Activated T-cell treated with anti-CD3 and anti-CD28 coated beads, Interleukin-2, amount 50 U/mL, for 24 hours (primary cell): ENCODE data around the gene MAP4K3.
"Not testable (repeated sequence)": the region's sequence is repeated elsewhere in the genome, so short reads cannot be mapped to it uniquely, and the experiment has no call there.

Experiments
- DNase-seq: peaks from one replicate; pipeline ENCODE4 v3.0.0-alpha.2; 2020
- H3K27ac Mint-ChIP-seq: 2 replicates; pipeline ENCODE4 v1.8.0; 2020; ENCODE audit warnings: mild to moderate bottlenecking, mixed read lengths
- H3K27me3 Mint-ChIP-seq: 2 replicates; pipeline ENCODE4 v1.8.0; 2020; ENCODE audit warnings: mixed read lengths
- H3K36me3 Mint-ChIP-seq: 2 replicates; pipeline ENCODE4 v1.8.0; 2020; ENCODE audit warnings: low read depth, mixed read lengths
- H3K4me1 Mint-ChIP-seq: 2 replicates; pipeline ENCODE4 v1.8.0; 2020; ENCODE audit warnings: low read depth, mixed read lengths
- H3K4me3 Mint-ChIP-seq: 2 replicates; pipeline ENCODE4 v1.8.0; 2020; ENCODE audit warnings: mild to moderate bottlenecking, moderate library complexity, mixed read lengths
- H3K9me3 Mint-ChIP-seq: 2 replicates; pipeline ENCODE4 v1.8.0; 2020; ENCODE audit warnings: mixed read lengths

Gene MAP4K3

DNA sequence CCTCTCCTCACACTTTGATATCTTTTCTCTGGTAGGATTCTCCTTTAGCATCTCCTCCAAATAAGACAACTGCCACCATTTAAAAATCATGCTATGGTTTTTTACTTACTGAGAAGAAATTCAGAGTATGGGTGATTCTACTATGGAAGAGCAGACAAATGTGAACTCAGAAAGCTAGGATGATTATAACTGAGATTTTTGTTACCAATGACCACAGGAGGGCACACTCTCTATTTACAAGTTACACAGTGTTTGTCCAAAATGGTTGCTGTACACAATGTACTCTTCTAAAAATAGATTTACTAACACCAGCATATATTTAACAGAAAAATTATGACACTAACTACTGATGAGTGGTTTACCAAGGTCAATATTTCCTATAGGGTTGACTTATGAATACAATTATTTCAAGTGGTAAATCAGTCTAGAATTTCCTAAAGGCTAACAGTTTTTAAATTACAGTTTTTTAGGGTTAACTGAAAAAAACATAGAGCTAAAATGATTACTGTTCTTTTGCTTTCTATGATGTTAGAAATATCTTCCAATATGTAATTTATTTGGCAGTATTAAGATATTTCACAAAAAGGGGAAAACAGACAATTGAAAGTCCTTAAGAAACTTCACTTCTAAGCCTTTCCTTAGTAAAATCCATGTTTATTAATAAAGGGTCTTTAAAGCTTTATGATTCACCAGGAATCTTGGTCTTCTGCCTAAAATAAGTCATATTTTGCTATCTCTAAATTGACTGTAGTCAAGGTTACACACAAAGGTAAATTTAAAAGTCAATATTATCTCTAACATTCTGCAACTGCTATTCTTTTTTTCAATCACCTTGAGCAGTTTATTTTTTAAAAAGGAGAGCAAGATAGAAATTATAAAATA is 57.2 kb downstream of the MAP4K3 start:
- Mint-ChIP-seq H3K4me3 (no peak overlapping the region), H3K27me3 (no peaks in the 10 kb centered on the region), H3K27ac (no peak overlapping the region), H3K4me1 (peaks cover 47% of the 10 kb centered on the region), H3K36me3 (peaks cover 18% of the 10 kb centered on the region), H3K9me3 (peaks cover 6% of the 10 kb centered on the region)
- no peak for DNase-seq

DNA sequence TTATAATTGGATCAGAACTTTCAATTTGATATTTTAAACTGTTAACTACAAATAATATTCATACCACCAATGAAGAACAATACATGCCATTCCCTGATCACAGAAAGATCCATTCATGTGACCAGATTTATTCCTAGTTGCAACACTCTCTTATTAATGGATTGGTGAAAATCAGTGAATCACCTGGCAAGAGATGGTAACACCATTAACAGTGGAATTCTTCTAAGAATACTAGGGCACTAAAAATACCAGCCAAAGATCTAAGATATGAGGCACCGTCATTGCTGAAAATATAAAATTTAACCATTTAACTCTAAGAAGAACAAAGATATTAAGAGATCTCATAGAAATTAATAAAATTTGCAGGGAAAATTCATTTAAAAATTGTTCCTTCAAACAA is 58.1 kb downstream of the MAP4K3 start:
- Mint-ChIP-seq H3K27ac (no peak overlapping the region), H3K4me3 (no peak overlapping the region), H3K36me3 (peaks cover 19% of the 10 kb centered on the region), H3K27me3 (no peaks in the 10 kb centered on the region), H3K9me3 (peaks cover 5% of the 10 kb centered on the region), H3K4me1 (peaks cover 45% of the 10 kb centered on the region)
- DNase-seq = no peak

DNA sequence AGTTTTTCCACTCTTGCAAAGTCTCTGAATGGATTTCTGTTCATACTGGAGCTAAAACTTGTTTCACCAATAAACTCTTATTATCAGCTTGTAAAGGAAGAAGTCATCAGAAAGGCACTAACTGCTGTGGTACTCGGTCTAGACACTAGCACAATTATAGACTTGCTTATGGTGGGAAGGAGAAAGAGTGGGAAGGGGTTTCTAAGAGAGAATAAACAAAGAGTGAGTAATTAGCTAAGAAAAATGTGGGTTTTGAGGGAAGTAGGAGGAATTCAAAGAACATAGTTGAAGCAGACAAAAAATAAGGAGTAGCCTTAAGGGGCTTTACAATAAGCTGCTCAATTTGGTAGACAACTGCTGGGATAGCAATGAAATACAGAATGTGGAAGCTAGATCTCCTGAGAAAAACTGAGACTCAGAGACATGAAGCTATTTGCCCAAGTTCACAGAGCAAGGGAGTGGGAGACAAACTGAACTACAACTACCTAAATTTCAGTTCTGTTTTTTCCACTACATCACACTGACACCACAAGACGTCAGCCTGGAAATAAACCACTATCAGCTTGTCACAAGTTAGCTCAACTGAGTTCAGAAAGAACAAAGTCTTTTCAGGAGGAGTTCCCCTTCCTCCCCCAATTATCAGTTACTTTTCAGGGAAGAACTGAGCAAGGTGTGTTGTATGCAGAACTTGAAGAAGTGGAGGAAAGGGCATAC is 59.7 kb downstream of the MAP4K3 start:
- H3K9me3 Mint-ChIP-seq = peaks cover 10% of the 10 kb centered on the region
- peaks cover 38% of the 10 kb centered on the region for H3K4me1 Mint-ChIP-seq
- H3K27ac Mint-ChIP-seq = peak overlapping the region; percentile 91
- H3K4me3 Mint-ChIP-seq = peak overlapping the region; percentile 1
- H3K27me3 Mint-ChIP-seq = no peaks in the 10 kb centered on the region
- DNase-seq = no peak
- H3K36me3 Mint-ChIP-seq = peaks cover 35% of the 10 kb centered on the region

DNA sequence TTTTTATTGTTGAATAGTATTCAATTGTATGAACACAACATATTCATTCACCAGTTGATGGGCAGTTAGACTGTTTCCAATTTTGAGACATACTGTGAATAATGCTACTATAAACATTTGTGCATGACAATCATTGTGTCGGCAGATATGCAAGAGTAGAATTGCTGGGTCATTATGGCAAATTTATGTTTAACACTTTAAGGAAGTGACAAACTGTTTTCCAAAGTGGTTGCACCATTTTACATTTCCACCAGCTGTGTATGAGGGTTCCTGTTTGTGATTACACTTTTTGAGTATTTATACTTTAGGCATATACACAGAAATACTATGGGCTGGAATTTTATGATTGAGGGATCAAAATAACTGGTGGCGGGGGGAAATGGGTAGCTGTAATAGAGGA is 61.2 kb downstream of the MAP4K3 start:
- no peak overlapping the region for H3K4me3 Mint-ChIP-seq
- no peak for DNase-seq
- no peaks in the 10 kb centered on the region for H3K27me3 Mint-ChIP-seq
- H3K4me1 Mint-ChIP-seq = peaks cover 26% of the 10 kb centered on the region
- no peak overlapping the region for H3K27ac Mint-ChIP-seq
- H3K9me3 Mint-ChIP-seq = peaks cover 10% of the 10 kb centered on the region
- peaks cover 45% of the 10 kb centered on the region for H3K36me3 Mint-ChIP-seq

DNA sequence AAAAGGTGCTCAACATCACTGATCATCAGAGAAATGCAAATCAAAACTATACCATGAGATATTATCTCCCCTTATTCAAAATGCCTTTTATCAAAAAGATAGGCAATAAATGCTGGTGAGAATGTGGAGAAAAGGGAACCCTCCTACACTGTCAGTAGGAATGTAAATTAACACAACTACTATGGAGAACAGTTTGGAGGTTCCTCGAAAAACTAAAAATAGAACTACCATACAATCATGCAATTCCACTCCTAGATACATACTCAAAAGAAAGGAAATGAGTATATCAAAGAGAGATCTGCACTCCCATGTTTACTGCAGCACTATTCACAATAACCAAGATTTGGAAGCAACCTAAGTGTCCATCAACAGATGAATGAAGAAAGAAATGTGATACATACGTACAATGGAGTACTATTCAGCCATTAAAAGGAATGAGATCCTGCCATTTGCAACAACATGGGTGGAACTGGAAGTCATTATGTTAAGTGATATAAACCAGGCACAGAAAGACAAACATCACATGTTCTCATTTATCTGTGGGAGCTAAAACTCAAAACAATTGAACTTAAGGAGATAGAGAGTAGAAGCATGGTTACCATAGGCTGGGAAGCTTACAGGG is 63.8 kb downstream of the MAP4K3 start:
- Mint-ChIP-seq H3K9me3 (peaks cover 10% of the 10 kb centered on the region), H3K27ac (no peak overlapping the region), H3K27me3 (no peaks in the 10 kb centered on the region), H3K36me3 (peaks cover 46% of the 10 kb centered on the region), H3K4me1 (peaks cover 26% of the 10 kb centered on the region), H3K4me3 (no peak overlapping the region)
- no peak for DNase-seq

DNA sequence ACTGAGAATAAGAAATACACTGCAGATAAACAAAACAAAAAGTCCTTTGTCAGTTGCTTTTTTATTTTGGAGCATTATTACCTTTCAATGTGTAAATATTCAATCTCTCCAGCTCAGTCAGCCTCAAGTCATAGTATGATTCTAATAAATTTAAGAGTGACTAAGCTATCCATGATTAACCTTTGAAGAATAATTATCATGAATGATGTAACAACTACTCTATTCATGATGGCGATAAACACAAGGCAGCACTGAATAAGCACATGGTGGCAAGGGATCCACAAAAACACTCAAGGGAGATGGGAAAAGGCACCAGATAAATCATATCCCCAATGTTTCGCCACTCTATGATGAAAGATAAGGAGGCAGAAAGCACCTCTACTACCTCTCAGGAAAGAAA is 67.0 kb downstream of the MAP4K3 start:
- Mint-ChIP-seq H3K27ac (no peak overlapping the region), H3K4me1 (peaks cover 18% of the 10 kb centered on the region), H3K36me3 (peaks cover 51% of the 10 kb centered on the region), H3K9me3 (peaks cover 7% of the 10 kb centered on the region), H3K4me3 (no peak overlapping the region), H3K27me3 (no peaks in the 10 kb centered on the region)
- no peak for DNase-seq

DNA sequence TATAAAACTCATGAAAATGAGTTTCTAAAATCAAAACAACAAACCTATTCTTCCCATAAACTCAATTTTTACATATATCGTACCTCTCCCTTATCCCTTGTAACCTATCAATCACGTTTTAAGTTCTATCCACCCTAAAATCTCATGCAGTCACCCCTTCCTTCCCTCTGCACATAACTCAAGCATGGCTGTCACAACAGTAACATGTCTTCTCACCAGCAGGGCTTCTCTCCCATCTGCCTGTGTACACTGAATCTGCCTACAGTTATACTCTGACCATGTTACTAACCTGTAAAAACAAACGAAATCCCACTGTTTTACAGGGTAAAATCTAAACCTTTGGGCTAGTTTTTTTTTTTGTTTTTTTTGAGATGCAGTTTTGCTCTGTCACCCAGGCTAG is 68.2 kb downstream of the MAP4K3 start:
- H3K4me3 Mint-ChIP-seq = no peak overlapping the region

DNA sequence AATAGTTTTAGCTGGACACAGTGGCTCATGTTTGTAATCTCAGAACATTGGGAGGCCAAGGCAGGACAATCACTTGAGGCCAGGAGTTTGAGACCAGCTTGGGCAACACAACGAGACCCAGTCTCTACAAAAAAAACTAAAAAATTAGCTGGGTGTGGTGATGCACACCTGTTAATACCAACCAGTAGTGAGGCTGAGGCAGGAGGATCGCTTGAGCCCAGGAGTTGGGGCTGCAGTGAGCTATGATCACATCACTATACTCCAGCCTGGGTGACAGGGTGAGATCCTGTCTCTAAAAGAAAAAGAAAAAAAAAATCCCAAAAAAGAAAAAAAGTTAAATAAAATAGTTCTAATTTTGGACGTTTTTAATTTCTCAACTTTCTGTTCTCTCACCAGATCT is 68.7 kb downstream of the MAP4K3 start:
- H3K27me3 Mint-ChIP-seq = no peaks in the 10 kb centered on the region
- peaks cover 4% of the 10 kb centered on the region for H3K9me3 Mint-ChIP-seq
- DNase-seq = no peak
- H3K4me1 Mint-ChIP-seq = peaks cover 18% of the 10 kb centered on the region
- no peak overlapping the region for H3K4me3 Mint-ChIP-seq
- peaks cover 45% of the 10 kb centered on the region for H3K36me3 Mint-ChIP-seq
- H3K27ac Mint-ChIP-seq = no peak overlapping the region

More for the DNA sequence above, 68.2 kb downstream of the MAP4K3 start:
- Mint-ChIP-seq H3K4me1 (peaks cover 18% of the 10 kb centered on the region), H3K9me3 (peaks cover 7% of the 10 kb centered on the region), H3K27me3 (no peaks in the 10 kb centered on the region), H3K27ac (no peak overlapping the region), H3K36me3 (peaks cover 49% of the 10 kb centered on the region)
- no peak for DNase-seq

DNA sequence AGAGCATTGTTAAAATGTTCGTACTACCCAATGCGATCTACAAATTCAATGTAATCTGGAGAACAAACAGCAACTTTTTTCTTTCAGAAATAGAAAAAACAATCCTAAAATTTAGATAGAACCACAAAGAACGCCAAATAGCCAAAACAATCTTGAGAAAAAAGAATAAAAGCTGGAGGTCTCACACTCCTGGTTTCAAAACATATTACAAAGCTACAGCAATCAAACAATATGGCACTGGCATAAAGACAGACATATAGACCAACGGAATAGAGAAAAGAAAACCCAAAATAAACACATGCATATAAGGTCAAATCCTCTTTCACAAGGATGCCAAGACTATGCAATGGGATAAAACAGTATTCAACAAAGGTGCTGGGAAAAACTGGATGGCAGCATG is 74.5 kb downstream of the MAP4K3 start:
- H3K4me3 Mint-ChIP-seq = no peak overlapping the region
- peaks cover 56% of the 10 kb centered on the region for H3K36me3 Mint-ChIP-seq
- no peak for DNase-seq
- H3K9me3 Mint-ChIP-seq = peaks cover 25% of the 10 kb centered on the region
- H3K4me1 Mint-ChIP-seq = no peaks in the 10 kb centered on the region
- H3K27me3 Mint-ChIP-seq = no peaks in the 10 kb centered on the region
- no peak overlapping the region for H3K27ac Mint-ChIP-seq

DNA sequence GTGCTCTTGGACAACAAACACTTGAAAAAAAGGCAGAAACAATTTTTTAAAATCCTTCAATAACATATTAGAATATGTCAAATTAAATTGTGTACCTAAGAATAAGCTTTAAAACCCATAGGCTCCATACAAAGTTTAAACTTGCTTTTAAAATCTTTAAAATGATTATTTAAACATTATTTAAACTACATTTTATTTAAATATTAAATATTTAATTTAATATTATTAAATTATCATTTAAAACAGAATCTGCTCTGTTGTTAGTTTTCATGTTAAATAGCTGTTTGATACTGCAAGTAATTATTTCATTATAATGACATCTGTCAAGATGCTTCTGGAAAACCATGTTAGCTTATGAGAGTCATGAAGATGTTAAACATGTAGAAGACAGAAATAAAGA is 75.6 kb downstream of the MAP4K3 start:
- H3K27ac Mint-ChIP-seq = no peak overlapping the region
- peaks cover 52% of the 10 kb centered on the region for H3K36me3 Mint-ChIP-seq
- DNase-seq = no peak
- H3K9me3 Mint-ChIP-seq = peaks cover 25% of the 10 kb centered on the region
- no peak overlapping the region for H3K4me3 Mint-ChIP-seq
- H3K27me3 Mint-ChIP-seq = no peaks in the 10 kb centered on the region
- peaks cover 4% of the 10 kb centered on the region for H3K4me1 Mint-ChIP-seq

DNA sequence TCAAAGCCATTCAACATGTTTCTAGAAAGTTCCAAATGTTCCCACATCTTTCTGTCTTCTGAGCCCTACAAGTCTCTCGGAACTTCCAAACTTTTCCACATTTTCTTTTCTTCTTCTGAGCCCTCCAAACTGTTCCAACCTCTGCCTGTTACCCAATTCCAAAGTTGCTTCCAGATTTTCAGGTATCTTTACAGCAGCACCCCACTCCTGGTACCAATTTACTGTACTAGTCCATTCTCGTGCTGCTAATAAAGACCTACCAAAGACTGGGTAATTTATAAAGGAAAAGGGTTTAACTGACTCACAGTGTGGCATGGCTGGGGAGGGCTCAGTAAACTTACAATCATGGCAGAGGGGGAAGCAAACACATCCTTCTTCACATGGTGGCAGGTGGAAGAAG is 76.7 kb downstream of the MAP4K3 start:
- not testable (repeated sequence) for H3K4me3 Mint-ChIP-seq, H3K27ac Mint-ChIP-seq, DNase-seq, H3K4me1 Mint-ChIP-seq, H3K27me3 Mint-ChIP-seq
- Mint-ChIP-seq H3K36me3 (peaks cover 49% of the 10 kb centered on the region), H3K9me3 (peaks cover 23% of the 10 kb centered on the region)

DNA sequence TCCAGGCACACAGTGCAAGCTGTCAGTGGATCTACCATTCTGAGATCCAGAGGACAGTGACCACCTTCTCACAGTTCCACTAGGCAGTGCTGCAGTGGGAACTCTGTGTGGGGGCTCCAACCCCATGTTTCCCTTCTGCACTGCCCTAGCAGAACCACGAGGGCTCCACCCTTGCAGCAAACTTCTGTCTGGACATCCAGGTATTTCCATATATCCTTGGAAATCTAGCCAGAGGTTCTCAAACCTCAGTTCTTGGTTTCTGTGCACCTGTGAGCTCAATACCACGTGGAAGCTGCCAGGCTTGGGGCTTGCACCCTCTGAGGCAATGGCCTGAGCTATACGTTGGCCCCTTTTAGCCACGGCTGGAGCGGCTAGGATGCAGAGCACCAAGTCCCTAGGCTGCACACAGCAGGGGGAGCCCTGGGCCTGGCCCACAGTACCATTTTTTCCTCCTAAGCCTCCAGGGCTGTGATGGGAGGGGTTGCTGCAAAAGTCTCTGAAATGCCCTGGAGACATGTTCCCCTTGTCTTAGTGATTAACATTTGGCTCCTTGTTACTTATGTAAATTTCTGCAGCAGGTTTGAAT is 77.5 kb downstream of the MAP4K3 start:
- H3K4me1 Mint-ChIP-seq = peaks cover 4% of the 10 kb centered on the region
- DNase-seq = no peak
- no peak overlapping the region for H3K4me3 Mint-ChIP-seq
- H3K27ac Mint-ChIP-seq = no peak overlapping the region
- peaks cover 52% of the 10 kb centered on the region for H3K36me3 Mint-ChIP-seq
- H3K9me3 Mint-ChIP-seq = peaks cover 23% of the 10 kb centered on the region
- H3K27me3 Mint-ChIP-seq = no peaks in the 10 kb centered on the region

DNA sequence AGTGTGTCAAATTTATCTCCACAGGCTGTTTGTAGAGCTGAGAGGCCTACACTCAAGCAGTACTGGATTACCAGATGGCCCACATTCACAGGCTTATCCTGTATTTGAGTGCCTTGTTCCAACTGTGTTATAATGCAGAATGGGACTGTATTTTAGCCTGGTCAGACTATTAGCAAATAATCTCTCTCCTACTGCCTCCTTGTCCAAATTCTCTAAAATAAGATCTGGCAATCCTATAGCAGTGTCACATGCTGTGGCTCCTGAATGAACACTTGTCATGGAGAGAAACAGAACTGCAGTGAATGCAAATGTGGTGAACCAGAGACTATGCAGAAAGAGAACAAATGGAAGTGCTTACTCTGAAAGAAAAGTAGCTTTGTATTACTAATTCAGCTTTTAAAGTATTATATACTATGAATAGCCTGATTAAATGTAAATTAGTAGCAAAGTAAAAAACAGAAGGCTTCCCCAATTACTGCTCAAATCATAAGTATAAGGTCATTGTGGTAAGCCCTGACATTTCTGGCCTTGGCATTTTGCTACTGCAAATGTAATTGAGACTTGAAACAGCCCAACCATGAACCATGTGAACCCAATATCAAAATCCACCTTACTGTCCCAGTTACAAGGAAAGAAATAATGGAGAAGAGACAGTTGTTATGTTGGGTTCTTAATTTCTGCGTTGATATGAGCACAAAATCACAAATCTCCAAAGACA is 80.0 kb downstream of the MAP4K3 start:
- DNase-seq = no peak
- Mint-ChIP-seq H3K27me3 (no peaks in the 10 kb centered on the region), H3K36me3 (peaks cover 48% of the 10 kb centered on the region), H3K9me3 (peaks cover 15% of the 10 kb centered on the region), H3K4me3 (no peak overlapping the region), H3K27ac (no peak overlapping the region), H3K4me1 (peaks cover 4% of the 10 kb centered on the region)

DNA sequence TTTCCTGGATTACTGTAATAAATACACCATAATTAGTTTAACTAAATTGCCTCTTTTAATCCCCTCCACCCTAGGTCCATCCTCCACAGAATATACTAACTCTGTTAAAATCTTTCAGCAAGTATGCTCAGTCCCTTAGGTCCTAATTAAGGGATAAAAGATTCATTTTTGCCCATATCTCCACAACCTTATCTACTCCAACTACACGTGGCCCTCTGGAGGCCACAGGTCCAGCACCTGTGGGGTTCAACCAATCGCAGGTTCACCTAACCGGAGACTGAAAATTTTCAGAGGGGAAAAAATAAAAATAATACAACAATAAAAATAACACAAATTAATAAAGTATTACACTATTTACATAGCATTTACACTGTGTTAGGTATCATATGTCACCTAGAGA is 86.4 kb downstream of the MAP4K3 start:
- Mint-ChIP-seq H3K9me3 (no peaks in the 10 kb centered on the region), H3K4me3 (no peak overlapping the region), H3K27me3 (no peaks in the 10 kb centered on the region), H3K27ac (no peak overlapping the region), H3K36me3 (peaks cover 19% of the 10 kb centered on the region), H3K4me1 (no peaks in the 10 kb centered on the region)
- no peak for DNase-seq
